Activated T-cell treated with anti-CD3 and anti-CD28 coated beads, Interleukin-2, amount 50 U/mL, for 24 hours (primary cell): ENCODE measurements around the gene CDRT4.
A peak's percentile ranks its signal among the peaks of the same experiment; 100 is the strongest.
"Not testable (repeated sequence)": the region's sequence is repeated elsewhere in the genome, so short reads cannot be mapped to it uniquely, and the experiment has no call there.

Experiments
- DNase-seq: peaks from one replicate; pipeline ENCODE4 v3.0.0-alpha.2; 2020
- H3K27ac Mint-ChIP-seq: 2 replicates; pipeline ENCODE4 v1.8.0; 2020; ENCODE audit warnings: mild to moderate bottlenecking, mixed read lengths
- H3K27me3 Mint-ChIP-seq: 2 replicates; pipeline ENCODE4 v1.8.0; 2020; ENCODE audit warnings: mixed read lengths
- H3K36me3 Mint-ChIP-seq: 2 replicates; pipeline ENCODE4 v1.8.0; 2020; ENCODE audit warnings: low read depth, mixed read lengths
- H3K4me1 Mint-ChIP-seq: 2 replicates; pipeline ENCODE4 v1.8.0; 2020; ENCODE audit warnings: low read depth, mixed read lengths
- H3K4me3 Mint-ChIP-seq: 2 replicates; pipeline ENCODE4 v1.8.0; 2020; ENCODE audit warnings: mild to moderate bottlenecking, moderate library complexity, mixed read lengths
- H3K9me3 Mint-ChIP-seq: 2 replicates; pipeline ENCODE4 v1.8.0; 2020; ENCODE audit warnings: mixed read lengths

CDRT4 gene

GRCh38 chr17:15439205-15439985 lies 28.0 kb downstream of the CDRT4 start:
- peaks cover 54% of the 10 kb centered on the region for H3K36me3 Mint-ChIP-seq
- not testable (repeated sequence) for H3K27me3 Mint-ChIP-seq, DNase-seq, H3K4me3 Mint-ChIP-seq, H3K27ac Mint-ChIP-seq
- peaks cover 17% of the 10 kb centered on the region for H3K9me3 Mint-ChIP-seq
- peaks cover 15% of the 10 kb centered on the region for H3K4me1 Mint-ChIP-seq

GRCh38 chr17:15438491-15439105 lies 28.8 kb downstream of the CDRT4 start:
- Mint-ChIP-seq H3K27ac (no peak overlapping the region), H3K27me3 (no peaks in the 10 kb centered on the region), H3K9me3 (peaks cover 17% of the 10 kb centered on the region), H3K4me3 (no peak overlapping the region), H3K4me1 (peaks cover 15% of the 10 kb centered on the region), H3K36me3 (peaks cover 54% of the 10 kb centered on the region)
- DNase-seq = no peak

- no peak for DNase-seq
- H3K36me3 Mint-ChIP-seq = peaks cover 51% of the 10 kb centered on the region
- peaks cover 17% of the 10 kb centered on the region for H3K9me3 Mint-ChIP-seq
- no peaks in the 10 kb centered on the region for H3K27me3 Mint-ChIP-seq
- peaks cover 15% of the 10 kb centered on the region for H3K4me1 Mint-ChIP-seq
- H3K4me3 Mint-ChIP-seq = no peak overlapping the region
- H3K27ac Mint-ChIP-seq = peak overlapping the region; percentile 59
Measured at GRCh38 chr17:15437303-15437635, 30.2 kb downstream of the CDRT4 start.

GRCh38 chr17:15436473-15437302 lies 30.7 kb downstream of the CDRT4 start:
- H3K27ac Mint-ChIP-seq = peak overlapping the region; percentile 59
- H3K4me3 Mint-ChIP-seq = no peak overlapping the region
- H3K9me3 Mint-ChIP-seq = peaks cover 17% of the 10 kb centered on the region
- H3K27me3 Mint-ChIP-seq = no peaks in the 10 kb centered on the region
- no peak for DNase-seq
- H3K4me1 Mint-ChIP-seq = peaks cover 15% of the 10 kb centered on the region
- peaks cover 48% of the 10 kb centered on the region for H3K36me3 Mint-ChIP-seq

- H3K36me3 Mint-ChIP-seq = peaks cover 39% of the 10 kb centered on the region
- peaks cover 17% of the 10 kb centered on the region for H3K9me3 Mint-ChIP-seq
- H3K4me3 Mint-ChIP-seq = no peak overlapping the region
- no peaks in the 10 kb centered on the region for H3K27me3 Mint-ChIP-seq
- peaks cover 15% of the 10 kb centered on the region for H3K4me1 Mint-ChIP-seq
- no peak for DNase-seq
- H3K27ac Mint-ChIP-seq = no peak overlapping the region
Measured at GRCh38 chr17:15434956-15435355, 32.5 kb downstream of the CDRT4 start.

- Mint-ChIP-seq H3K4me3 (no peak overlapping the region), H3K27ac (no peak overlapping the region), H3K4me1 (peaks cover 15% of the 10 kb centered on the region), H3K9me3 (peaks cover 15% of the 10 kb centered on the region), H3K36me3 (peaks cover 23% of the 10 kb centered on the region), H3K27me3 (no peaks in the 10 kb centered on the region)
- DNase-seq = no peak
Measured at GRCh38 chr17:15432807-15433611, 34.4 kb downstream of the CDRT4 start.

GRCh38 chr17:15431766-15432165 lies 35.7 kb downstream of the CDRT4 start:
- Mint-ChIP-seq H3K27me3 (no peaks in the 10 kb centered on the region), H3K4me3 (no peak overlapping the region), H3K27ac (no peak overlapping the region), H3K36me3 (peaks cover 10% of the 10 kb centered on the region), H3K4me1 (peaks cover 7% of the 10 kb centered on the region), H3K9me3 (peaks cover 3% of the 10 kb centered on the region)
- DNase-seq = no peak

GRCh38 chr17:15431196-15431595 lies 36.2 kb downstream of the CDRT4 start:
- H3K4me1 Mint-ChIP-seq = peaks cover under 1% of the 10 kb centered on the region
- H3K27ac Mint-ChIP-seq = no peak overlapping the region
- H3K36me3 Mint-ChIP-seq = peaks cover 7% of the 10 kb centered on the region
- peaks cover 3% of the 10 kb centered on the region for H3K9me3 Mint-ChIP-seq
- no peak overlapping the region for H3K4me3 Mint-ChIP-seq
- no peak for DNase-seq
- no peaks in the 10 kb centered on the region for H3K27me3 Mint-ChIP-seq

- H3K4me1 Mint-ChIP-seq = no peaks in the 10 kb centered on the region
- H3K27ac Mint-ChIP-seq = no peak overlapping the region
- H3K4me3 Mint-ChIP-seq = no peak overlapping the region
- H3K36me3 Mint-ChIP-seq = no peaks in the 10 kb centered on the region
- no peak for DNase-seq
- H3K9me3 Mint-ChIP-seq = no peaks in the 10 kb centered on the region
- no peaks in the 10 kb centered on the region for H3K27me3 Mint-ChIP-seq
Measured at GRCh38 chr17:15424521-15424920, 42.9 kb downstream of the CDRT4 start.

- H3K4me1 Mint-ChIP-seq = no peaks in the 10 kb centered on the region
- H3K27ac Mint-ChIP-seq = no peak overlapping the region
- H3K27me3 Mint-ChIP-seq = no peaks in the 10 kb centered on the region
- no peaks in the 10 kb centered on the region for H3K36me3 Mint-ChIP-seq
- H3K9me3 Mint-ChIP-seq = no peaks in the 10 kb centered on the region
- H3K4me3 Mint-ChIP-seq = no peak overlapping the region
- no peak for DNase-seq
Measured at GRCh38 chr17:15422392-15422965, 44.9 kb downstream of the CDRT4 start.

- DNase-seq = no peak
- no peaks in the 10 kb centered on the region for H3K4me1 Mint-ChIP-seq
- H3K27me3 Mint-ChIP-seq = no peaks in the 10 kb centered on the region
- no peak overlapping the region for H3K27ac Mint-ChIP-seq
- H3K9me3 Mint-ChIP-seq = no peaks in the 10 kb centered on the region
- no peak overlapping the region for H3K4me3 Mint-ChIP-seq
- H3K36me3 Mint-ChIP-seq = no peaks in the 10 kb centered on the region
Measured at GRCh38 chr17:15418781-15419180, 48.6 kb downstream of the CDRT4 start.

- no peak overlapping the region for H3K27ac Mint-ChIP-seq
- no peak for DNase-seq
- H3K27me3 Mint-ChIP-seq = no peaks in the 10 kb centered on the region
- H3K9me3 Mint-ChIP-seq = no peaks in the 10 kb centered on the region
- peaks cover 2% of the 10 kb centered on the region for H3K4me1 Mint-ChIP-seq
- H3K36me3 Mint-ChIP-seq = no peaks in the 10 kb centered on the region
- H3K4me3 Mint-ChIP-seq = no peak overlapping the region
Measured at GRCh38 chr17:15414532-15415306, 52.7 kb downstream of the CDRT4 start.

- peaks cover 2% of the 10 kb centered on the region for H3K4me1 Mint-ChIP-seq
- no peaks in the 10 kb centered on the region for H3K36me3 Mint-ChIP-seq
- no peak for DNase-seq
- H3K4me3 Mint-ChIP-seq = no peak overlapping the region
- no peak overlapping the region for H3K27ac Mint-ChIP-seq
- no peaks in the 10 kb centered on the region for H3K27me3 Mint-ChIP-seq
- H3K9me3 Mint-ChIP-seq = no peaks in the 10 kb centered on the region
Measured at GRCh38 chr17:15413101-15413771, 54.2 kb downstream of the CDRT4 start.
